GM12878 (cell line): ENCODE data around the gene ALDOB. TPM values are rescaled to one million over a fixed set of nuclear protein-coding genes. Genes with fewer than 3 reads are reported as not detected.

Experiments
- ATAC-seq: fragments of 200-7000 bp; cut with Tn5 transposase; 3 replicates; pipeline ENCODE4 v1.9.1; 2020; ENCODE audit warnings: mild to moderate bottlenecking, moderate library complexity
- BruUV-seq: library from RNA; stranded (reverse); fragments of 400-500 nt; replicated peaks from 2 replicates; lab custom pipeline; 2021; lab: Mats Ljungman, UMichigan
- CTCF ChIA-PET: fragments of 300-600 bp; sonication (Branson Sonifier 250); formaldehyde crosslinking; extraction: SDS; loops from one replicate; lab custom pipeline; 2021; ENCODE audit warnings: inconsistent platforms; lab: Yijun Ruan, JAX
- POLR2A ChIA-PET: fragments of 350-600 bp; formaldehyde crosslinking; extraction: SDS; loops from one replicate; lab custom pipeline; 2021; ENCODE audit warnings: inconsistent platforms; lab: Charles Lee
- RAD21 ChIA-PET: fragments of 300-600 bp; sonication (Branson Sonifier 250); formaldehyde crosslinking; loops from one replicate; lab custom pipeline; 2023; ENCODE audit warnings: antibody characterized with exemption; ENCODE audit not compliant: unreplicated experiment; lab: Charles Lee
- SMC1A ChIA-PET: fragments of 300-600 bp; sonication (Branson Sonifier 250); formaldehyde crosslinking; loops from one replicate; lab custom pipeline; 2023; ENCODE audit not compliant: unreplicated experiment, uncharacterized antibody; lab: Charles Lee
- DNase-seq: peaks from one replicate; pipeline ENCODE4 v3.0.0-alpha.2; 2011; ENCODE audit warnings: low read depth, low spot score
- FAIRE-seq: peaks from 3 replicates; lab custom pipeline; 2011; peaks lifted over from hg19 to GRCh38; lab: Jason Lieb, UNC
- H2AFZ ChIP-seq: 2 replicates; pipeline ENCODE4 v1.6.0; 2011; ENCODE audit warnings: low read depth, low read length, control low read depth; ENCODE audit not compliant: control insufficient read depth
- H3K27ac ChIP-seq: 2 replicates; pipeline ENCODE4 v1.5.1; 2011; ENCODE audit warnings: control low read depth; ENCODE audit not compliant: control insufficient read depth, insufficient read depth
- H3K27me3 ChIP-seq, 2 experiments: replicated peaks in 1 of 2; 2 replicates each; pipeline versions ENCODE4 v1.6.0 to v1.6.1; 2011; ENCODE audit warnings: low read length in 1 of 2; ENCODE audit not compliant: control insufficient read depth in 2 of 2, insufficient read depth in 2 of 2
- H3K36me3 ChIP-seq, 2 experiments: 2 replicates each; pipeline ENCODE4 v1.5.1; 2011; ENCODE audit warnings: low read length in 1 of 2; ENCODE audit not compliant: control insufficient read depth in 2 of 2, insufficient read depth in 2 of 2
- H3K4me1 ChIP-seq: 2 replicates; pipeline ENCODE4 v1.6.1; 2011; ENCODE audit warnings: mild to moderate bottlenecking, low read length, moderate library complexity, mixed read lengths; ENCODE audit not compliant: control insufficient read depth, insufficient read depth
- H3K4me2 ChIP-seq: 2 replicates; pipeline ENCODE4 v1.6.0; 2011; ENCODE audit warnings: control low read depth; ENCODE audit not compliant: control insufficient read depth, insufficient read depth
- H3K4me3 ChIP-seq: fragments of 200-600 bp; sonication (generic); 2 replicates; pipeline ENCODE4 v1.5.1; 2016
- H3K79me2 ChIP-seq: 2 replicates; pipeline ENCODE4 v1.6.0; 2011; ENCODE audit warnings: low read length; ENCODE audit not compliant: control insufficient read depth, insufficient read depth
- H3K9ac ChIP-seq: 2 replicates; pipeline ENCODE4 v1.8.0; 2011; ENCODE audit warnings: low read length, control low read depth, mixed read lengths; ENCODE audit not compliant: control insufficient read depth, insufficient read depth
- H3K9me3 ChIP-seq: replicated peaks from 3 replicates; pipeline ENCODE4 v1.5.1; 2011; ENCODE audit warnings: mild to moderate bottlenecking, low read length; ENCODE audit not compliant: control insufficient read depth, insufficient read depth
- H4K20me1 ChIP-seq: 2 replicates; pipeline ENCODE4 v1.6.0; 2011; ENCODE audit not compliant: control insufficient read depth, insufficient read depth
- CEBPB ChIP-seq, 2 experiments: fragments of 150-350 bp in 1 of 2; IDR thresholded peaks; 2 replicates each; pipeline ENCODE4 v1.6.1; 2012 to 2014; ENCODE audit warnings: low read depth in 2 of 2, low read length in 2 of 2, borderline replicate concordance in 1 of 2, inconsistent platforms in 1 of 2
- IKZF2 ChIP-seq, 2 experiments: fragments of 450-650 bp; IDR thresholded peaks; 2 replicates each; pipeline ENCODE4 v1.6.1; 2017; ENCODE audit warnings: mild to moderate bottlenecking in 2 of 2, moderate library complexity in 2 of 2
- KAT2A ChIP-seq: conservative IDR thresholded peaks from 2 replicates; pipeline ENCODE4 v1.6.1; 2011; ENCODE audit warnings: low read depth, low read length; ENCODE audit not compliant: control insufficient read depth
- NR2C1 ChIP-seq: fragments of 450-650 bp; IDR thresholded peaks from 2 replicates; pipeline ENCODE4 v1.6.1; 2017; ENCODE audit warnings: antibody characterized with exemption, mild to moderate bottlenecking, moderate library complexity
- NR2C2 ChIP-seq: IDR thresholded peaks from 2 replicates; pipeline ENCODE4 v1.6.1; 2011; ENCODE audit warnings: borderline replicate concordance, low read depth; ENCODE audit not compliant: control insufficient read depth, insufficient read length
- YBX1 ChIP-seq: fragments of 450-650 bp; IDR thresholded peaks from 2 replicates; pipeline ENCODE4 v1.6.1; 2016; ENCODE audit warnings: antibody characterized with exemption
- WGBS: methylation state at CpG from one replicate; pipeline ENCODE4 v1.1.6; 2016; ENCODE audit warnings: low lambda C conversion rate; ENCODE audit not compliant: insufficient replicate concordance, insufficient coverage; ENCODE audit errors: missing lambda C conversion rate; 5-methylcytosine and 5-hydroxymethylcytosine counted together
- in situ Hi-C: fragments of 300-500 bp; cut with MboI; formaldehyde crosslinking; loops from 9 replicates; pipeline ENCODE4 v1.14.3; 2018; ENCODE audit warnings: mixed read lengths
- intact Hi-C: fragments of 100-400 bp; cut with micrococcal nuclease; formaldehyde crosslinking; loops from one replicate; pipeline ENCODE4 v1.14.2; 2022; ENCODE audit not compliant: unreplicated experiment
- polyA plus RNA-seq, 11 experiments: library from polyadenylated mRNA; depleted of rRNA in 4 of 11; unstranded in 6 of 11; stranded (reverse) in 5 of 11; fragments of >200 nt; fragmentation: Nextera tagmentation in 4 of 11; fragmentation: Illumina TruSeq in 1 of 11; extraction: Ambion mirVana in 4 of 11; extraction: Trizol in 1 of 11; gene quantifications; 1 replicate in 1 of 11; 2 replicates in 10 of 11; pipeline versions ENCODE4 v1.2.1 to v1.2.3, GENCODE V29; 2011 to 2016; ENCODE audit warnings: inconsistent platforms in 2 of 11, missing spikeins in 2 of 11, low read depth in 1 of 11
- total RNA-seq, 4 experiments: library from RNA; depleted of rRNA in 3 of 4; stranded (reverse); fragments of >200 nt in 3 of 4; fragmentation: Illumina TruSeq in 1 of 4; extraction: Trizol in 1 of 4; gene quantifications; 2 replicates each; pipeline versions ENCODE4 v1.2.1 to v1.2.3, GENCODE V29; 2013 to 2021

ALDOB gene
- total and polyA plus RNA-seq, 10 of the 15 experiments (the other 5 are each of a cell fraction or from before 2014, with no cell fraction given) = 0.03 to 0.82 (median 0.04) TPM; not detected in 7

DNA sequence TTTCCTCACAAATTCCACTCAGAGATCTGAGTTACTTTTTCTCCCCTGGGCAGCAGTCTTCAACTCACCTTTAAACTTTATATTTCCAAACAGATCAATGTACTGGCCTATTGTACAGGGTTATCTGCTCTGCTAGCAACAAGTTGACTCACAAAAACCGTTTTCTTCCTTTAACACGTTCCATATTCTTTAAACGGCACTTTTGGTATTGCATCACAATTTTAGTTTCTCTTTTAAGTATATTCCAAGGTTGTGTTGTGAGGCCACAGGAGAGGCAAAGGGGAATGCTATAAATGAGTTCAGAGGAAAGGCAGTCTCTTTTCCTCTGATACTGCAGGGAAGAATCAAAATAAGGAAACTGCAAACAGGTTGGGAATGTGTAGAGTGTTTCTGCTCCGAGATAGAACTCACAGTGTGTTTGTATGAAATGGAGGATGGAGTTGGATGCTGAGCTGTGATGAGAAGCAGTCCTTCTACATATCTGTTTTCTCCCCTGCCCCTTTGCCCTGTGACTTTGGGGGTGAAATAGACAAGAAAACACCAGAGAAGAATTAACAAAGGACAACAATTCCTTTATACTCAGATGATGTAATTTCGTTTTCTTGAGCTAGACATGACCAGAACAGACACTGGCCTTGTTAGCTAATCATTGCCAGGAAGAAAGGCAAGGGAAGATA is 9.9 kb upstream of the ALDOB start:
- WGBS = 4% methylated on average over 5 of the region's 5 CpGs
- no peak for ATAC-seq
- no TSS peak for BruUV-seq
- H3K36me3 ChIP-seq = no peaks in the 10 kb centered on the region
- H3K27ac ChIP-seq = no peak overlapping the region
- H3K4me1 ChIP-seq = no peaks in the 10 kb centered on the region
- H3K4me3 ChIP-seq = no peak overlapping the region
- H3K9ac ChIP-seq = no peak overlapping the region
- peak in 1 of 2 experiments; percentile 28; a peak in 1 of 4 replicates for TF ChIP-seq IKZF2 (IDR thresholded peaks at IDR 0.05)
- no peak for TF ChIP-seq NR2C1
- no peak for TF ChIP-seq NR2C2
- no peak for TF ChIP-seq KAT2A
- TF ChIP-seq CEBPB (IDR thresholded peaks at IDR 0.05; ENCODE audit: borderline replicate concordance in 1 of 2, low read depth in 2 of 2, low read length in 2 of 2) = peak in 1 of 2 experiments; percentile 17; a peak in 1 of 4 replicates
- no peak for TF ChIP-seq YBX1
- RAD21 ChIA-PET = interaction anchor here (0.9 to 1.6 kb wide), 5 partner anchors 18 to 88 kb away, joined by 3 to 6 read pairs (median 3); partner anchors contain the start of genes MRPL50 and ZNF189
- H3K27me3 ChIP-seq = peaks cover 0 to 3% of the 10 kb centered on the region in 2 experiments; a peak in 2 of 4 replicates
- POLR2A ChIA-PET = interaction anchor here (1.0 to 1.8 kb wide), 4 partner anchors 14 to 46 kb away, joined by 3 to 9 read pairs (median 5); partner anchors contain the start of genes MRPL50 and ZNF189
- no peak for DNase-seq
- CTCF ChIA-PET = interaction anchor here (0.6 to 2.2 kb wide), 11 partner anchors 9 to 92 kb away, joined by 3 to 6 read pairs (median 4); partner anchors contain the start of genes MRPL50, RNF20 and ZNF189
- FAIRE-seq = no peak
- no peak overlapping the region for H2AFZ ChIP-seq
- H4K20me1 ChIP-seq = no peaks in the 10 kb centered on the region
- no peaks in the 10 kb centered on the region for H3K9me3 ChIP-seq
- H3K4me2 ChIP-seq = no peak overlapping the region
- H3K79me2 ChIP-seq = no peaks in the 10 kb centered on the region
- intact Hi-C loops = loop anchor here (5.0 kb wide), 1 partner anchor 48 kb away; the partner anchor contains the start of genes MRPL50 and ZNF189
- in situ Hi-C loops = no loop called here
- SMC1A ChIA-PET = interaction anchor here (0.8 to 2.5 kb wide), 6 partner anchors 10 to 90 kb away, joined by 3 to 12 read pairs (median 6); partner anchors contain the start of genes ALDOB, MRPL50 and ZNF189
